HEK293 (cell line): ENCODE results near the gene GBX2.

Experiments used
- CTCF ChIA-PET: fragments of 350-600 bp; formaldehyde crosslinking; extraction: SDS; loops from one replicate; lab custom pipeline; 2021; ENCODE audit warnings: antibody characterized with exemption; lab: Yijun Ruan, JAX
- POLR2A ChIA-PET: fragments of 300-600 bp; formaldehyde crosslinking; extraction: SDS; loops from one replicate; lab custom pipeline; 2020; ENCODE audit warnings: antibody characterized with exemption, inconsistent platforms; lab: Yijun Ruan, JAX
- H3K27ac ChIP-seq: fragments of 200-500 bp; sonication (Bioruptor generic); 2 replicates; pipeline ENCODE4 v1.5.1; 2014; ENCODE audit warnings: low read depth, low read length, control low read depth, inconsistent platforms; ENCODE audit errors: extremely low read depth
- H3K36me3 ChIP-seq, 2 experiments: fragments of 200-500 bp in 1 of 2; sonication (Bioruptor generic) in 1 of 2; 1 replicate in 1 of 2; 2 replicates in 1 of 2; pipeline ENCODE4 v1.5.1; 2014 to 2017; ENCODE audit warnings: inconsistent platforms in 2 of 2, low read length in 2 of 2; ENCODE audit not compliant: control insufficient read depth in 2 of 2, insufficient read depth in 1 of 2
- H3K4me1 ChIP-seq: fragments of 200-500 bp; sonication (Bioruptor generic); 2 replicates; pipeline ENCODE4 v1.5.1; 2014; ENCODE audit warnings: mild to moderate bottlenecking, low read length, inconsistent platforms; ENCODE audit not compliant: control insufficient read depth, insufficient read depth
- H3K4me3 ChIP-seq: 2 replicates; pipeline ENCODE4 v1.5.1; 2011; ENCODE audit warnings: low read depth, mild to moderate bottlenecking, control low read depth, low read length, moderate library complexity
- H3K9me3 ChIP-seq: fragments of 200-500 bp; sonication (Bioruptor generic); 2 replicates; pipeline ENCODE4 v1.5.1; 2014; ENCODE audit warnings: low read depth, low read length, inconsistent platforms; ENCODE audit not compliant: control insufficient read depth, insufficient read depth
- FEZF1 ChIP-seq: fragments of 450-650 bp; formaldehyde crosslinking; IDR thresholded peaks from 2 replicates; pipeline ENCODE4 v1.5.1; 2016; ENCODE audit warnings: missing biosample characterization, missing genetic modification characterization
- IKZF3 ChIP-seq: fragments of 450-650 bp; IDR thresholded peaks from 2 replicates; pipeline ENCODE4 v1.5.0; 2018; ENCODE audit warnings: missing biosample characterization, mild to moderate bottlenecking, missing genetic modification characterization, moderate library complexity
- KLF1 ChIP-seq: fragments of 450-650 bp; formaldehyde crosslinking; IDR thresholded peaks from 2 replicates; pipeline ENCODE4 v1.5.1; 2016; ENCODE audit warnings: missing biosample characterization, missing genetic modification characterization
- KLF10 ChIP-seq: fragments of 450-650 bp; IDR thresholded peaks from 2 replicates; pipeline ENCODE4 v1.5.1; 2018; ENCODE audit warnings: missing biosample characterization, mild to moderate bottlenecking, missing genetic modification characterization
- KLF7 ChIP-seq: fragments of 450-650 bp; formaldehyde crosslinking; IDR thresholded peaks from 2 replicates; pipeline ENCODE4 v1.5.1; 2016; ENCODE audit warnings: missing biosample characterization, missing genetic modification characterization, borderline replicate concordance
- PBX3 ChIP-seq: sonication (generic); formaldehyde crosslinking; IDR thresholded peaks from 2 replicates; pipeline ENCODE4 v1.8.1; 2022; ENCODE audit warnings: mild to moderate bottlenecking, moderate library complexity, missing genetic modification reagents
- REPIN1 ChIP-seq: fragments of 450-650 bp; formaldehyde crosslinking; IDR thresholded peaks from 2 replicates; pipeline ENCODE4 v1.5.1; 2017; ENCODE audit warnings: missing biosample characterization, missing genetic modification characterization, low read depth
- SCRT1 ChIP-seq: fragments of 450-650 bp; formaldehyde crosslinking; IDR thresholded peaks from 2 replicates; pipeline ENCODE4 v1.5.1; 2016; ENCODE audit warnings: missing biosample characterization, missing genetic modification characterization, borderline replicate concordance
- SCRT2 ChIP-seq: fragments of 450-650 bp; formaldehyde crosslinking; IDR thresholded peaks from 2 replicates; pipeline ENCODE4 v1.5.1; 2016; ENCODE audit warnings: missing biosample characterization, missing genetic modification characterization
- TCF7L2 ChIP-seq: IDR thresholded peaks from 2 replicates; pipeline ENCODE4 v1.6.1; 2011; ENCODE audit warnings: low read depth, mild to moderate bottlenecking, inconsistent platforms, low read length, moderate library complexity, borderline replicate concordance
- ZBTB26 ChIP-seq: fragments of 450-650 bp; formaldehyde crosslinking; optimal IDR thresholded peaks from 2 replicates; pipeline ENCODE3; 2016; ENCODE audit warnings: missing biosample characterization, mild to moderate bottlenecking, missing genetic modification characterization
- ZBTB48 ChIP-seq: fragments of 450-650 bp; formaldehyde crosslinking; IDR thresholded peaks from 2 replicates; pipeline ENCODE4 v1.5.1; 2016; ENCODE audit warnings: missing biosample characterization, missing genetic modification characterization
- ZBTB6 ChIP-seq: fragments of 450-650 bp; formaldehyde crosslinking; IDR thresholded peaks from 2 replicates; pipeline ENCODE4 v1.5.1; 2017; ENCODE audit warnings: missing biosample characterization, missing genetic modification characterization
- ZNF112 ChIP-seq: fragments of 450-650 bp; formaldehyde crosslinking; IDR thresholded peaks from 2 replicates; pipeline ENCODE4 v1.5.0; 2017; ENCODE audit warnings: missing biosample characterization, missing genetic modification characterization
- ZNF148 ChIP-seq: fragments of 450-650 bp; formaldehyde crosslinking; IDR thresholded peaks from 2 replicates; pipeline ENCODE4 v1.5.0; 2017; ENCODE audit warnings: missing biosample characterization, missing genetic modification characterization, borderline replicate concordance
- ZNF280C ChIP-seq: fragments of 450-650 bp; formaldehyde crosslinking; IDR thresholded peaks from 2 replicates; pipeline ENCODE4 v1.5.1; 2016; ENCODE audit warnings: missing biosample characterization, missing genetic modification characterization
- ZNF292 ChIP-seq: fragments of 450-650 bp; formaldehyde crosslinking; IDR thresholded peaks from 2 replicates; pipeline ENCODE4 v1.5.1; 2016; ENCODE audit warnings: low read depth, missing biosample characterization, missing genetic modification characterization, borderline replicate concordance
- ZNF302 ChIP-seq: fragments of 450-650 bp; formaldehyde crosslinking; IDR thresholded peaks from 2 replicates; pipeline ENCODE4 v1.5.1; 2016; ENCODE audit warnings: missing biosample characterization, missing genetic modification characterization, low read depth
- ZNF324 ChIP-seq: fragments of 450-650 bp; formaldehyde crosslinking; IDR thresholded peaks from 2 replicates; pipeline ENCODE4 v1.5.1; 2016; ENCODE audit warnings: missing biosample characterization, missing genetic modification characterization
- ZNF398 ChIP-seq: fragments of 450-650 bp; formaldehyde crosslinking; IDR thresholded peaks from 2 replicates; pipeline ENCODE4 v1.5.1; 2017; ENCODE audit warnings: missing biosample characterization, missing genetic modification characterization
- ZNF549 ChIP-seq: fragments of 450-650 bp; IDR thresholded peaks from 2 replicates; pipeline ENCODE4 v1.5.1; 2018; ENCODE audit warnings: missing biosample characterization, missing genetic modification characterization, mild to moderate bottlenecking, inconsistent platforms, moderate library complexity
- ZNF555 ChIP-seq: fragments of 450-650 bp; formaldehyde crosslinking; conservative IDR thresholded peaks from 2 replicates; pipeline ENCODE4 v1.5.1; 2017; ENCODE audit warnings: missing biosample characterization, mild to moderate bottlenecking, missing genetic modification characterization, inconsistent platforms
- ZNF785 ChIP-seq: fragments of 450-650 bp; formaldehyde crosslinking; IDR thresholded peaks from 2 replicates; pipeline ENCODE4 v1.5.1; 2016; ENCODE audit warnings: missing biosample characterization, missing genetic modification characterization
- ZNF830 ChIP-seq: fragments of 450-650 bp; IDR thresholded peaks from 2 replicates; pipeline ENCODE4 v1.5.0; 2018; ENCODE audit warnings: missing biosample characterization, missing genetic modification characterization, low read depth, mild to moderate bottlenecking, moderate library complexity
- ZSCAN5A ChIP-seq: fragments of 450-650 bp; formaldehyde crosslinking; IDR thresholded peaks from 2 replicates; pipeline ENCODE4 v1.5.1; 2016; ENCODE audit warnings: missing biosample characterization, missing genetic modification characterization

Gene GBX2

GRCh38 chr2:236136538-236136937, 31.6 kb downstream of the GBX2 start (continued):
- TF ChIP-seq ZNF785 (tag by site-specific recombination), result no peak
- no peak for TF ChIP-seq ZNF302 (tag by site-specific recombination)
- no peak for TF ChIP-seq ZNF280C (tag by site-specific recombination)
- no peak for TF ChIP-seq ZNF148 (tag by site-specific recombination)
- no peak for TF ChIP-seq KLF7 (tag by site-specific recombination)
- no peak for TF ChIP-seq PBX3 (CRISPR knock-in tag)
- no peak for TF ChIP-seq ZNF112 (tag by site-specific recombination)
- TF ChIP-seq TCF7L2, result no peak
- no peak for TF ChIP-seq SCRT1 (tag by site-specific recombination)
- no peak for TF ChIP-seq REPIN1 (tag by site-specific recombination)
- no peak for TF ChIP-seq ZNF292 (tag by site-specific recombination)
- no peak for TF ChIP-seq ZNF555 (tag by site-specific recombination)

GRCh38 chr2:236133410-236134012, 34.7 kb downstream of the GBX2 start:
- Histone ChIP-seq H3K36me3 (no peaks in the 10 kb centered on the region), H3K4me3 (no peak overlapping the region), H3K4me1 (no peaks in the 10 kb centered on the region), H3K9me3 (no peaks in the 10 kb centered on the region), H3K27ac (no peak overlapping the region)
- CTCF ChIA-PET, result interaction anchor here (0.6 to 1.2 kb wide), 3 partner anchors 14 to 198 kb away, joined by 3 to 5 read pairs (median 4); no protein-coding TSS in a partner anchor
- POLR2A ChIA-PET, result no interaction called here
- TF ChIP-seq ZBTB6 (tag by site-specific recombination) (no peak), FEZF1 (tag by site-specific recombination) (no peak), ZNF324 (tag by site-specific recombination) (no peak), IKZF3 (tag by site-specific recombination) (no peak), ZSCAN5A (tag by site-specific recombination) (no peak), ZNF830 (no peak), ZNF398 (no peak), KLF10 (tag by site-specific recombination) (no peak), ZBTB26 (tag by site-specific recombination) (no peak), KLF1 (tag by site-specific recombination) (no peak), ZBTB48 (no peak), SCRT2 (tag by site-specific recombination) (no peak), ZNF549 (tag by site-specific recombination) (no peak)
